Esophagus squamous epithelium (tissue), 5 donors: ENCODE data around the gene PEAR1. TPM values are rescaled to one million over a fixed set of nuclear protein-coding genes. Genes with fewer than 3 reads are reported as not detected.

Source experiments
- DNase-seq: peaks from one replicate; lab custom pipeline; 2025; lab: John Stamatoyannopoulos, UW
- H3K27ac ChIP-seq, 4 donors: fragments of 200-600 bp; sonication (generic); one replicate each; pipeline ENCODE4 v1.5.1; 2016 to 2019; ENCODE audit warnings: mild to moderate bottlenecking in 1 of 4
- H3K27me3 ChIP-seq, 4 donors: fragments of 200-600 bp; sonication (generic); 1 replicate in 3 of 4; 2 replicates in 1 of 4; pipeline versions ENCODE4 v1.5.1 to v1.6.0; 2017 to 2021; ENCODE audit warnings: antibody characterized with exemption in 1 of 4
- H3K36me3 ChIP-seq, 3 donors: fragments of 200-600 bp; sonication (generic); one replicate each; pipeline ENCODE4 v1.5.1; 2016 to 2019
- H3K4me1 ChIP-seq, 3 donors: fragments of 200-600 bp; sonication (generic); one replicate each; pipeline ENCODE4 v1.5.1; 2017 to 2019
- H3K4me3 ChIP-seq, 4 donors: fragments of 200-600 bp; sonication (generic); 1 replicate in 3 of 4; 2 replicates in 1 of 4; pipeline ENCODE4 v1.5.1; 2016 to 2019; ENCODE audit warnings: mild to moderate bottlenecking in 2 of 4, moderate library complexity in 1 of 4
- H3K9me3 ChIP-seq, 3 donors: fragments of 200-600 bp; sonication (generic); one replicate each; pipeline ENCODE4 v1.5.1; 2016 to 2019
- POLR2A ChIP-seq, 4 donors: fragments of 450-650 bp; IDR thresholded peaks; one replicate each; pipeline ENCODE4 v1.6.1; 2017; ENCODE audit warnings: antibody characterized with exemption in 4 of 4, mild to moderate bottlenecking in 4 of 4, moderate library complexity in 3 of 4
- WGBS, 2 donors: methylation state at CpG; one replicate each; pipeline ENCODE4 v1.1.5; 2018; 5-methylcytosine and 5-hydroxymethylcytosine counted together
- intact Hi-C: fragments of 100-400 bp; cut with DNase I; formaldehyde crosslinking; loops from one replicate; pipeline ENCODE4 v1.15.0; 2022
- total RNA-seq, 4 donors: library from RNA; depleted of rRNA; stranded (reverse); fragments of >200 nt; gene quantifications; one replicate each; pipeline ENCODE4 v1.1.0, GENCODE V29; 2016
- TF ChIP-seq, protein P1 (sequence below), 6 experiments: fragments of 450-650 bp in 4 of 6; fragments of 200-600 bp in 2 of 6; sonication (generic) in 2 of 6; IDR thresholded peaks; one replicate each; pipeline ENCODE4 v1.5.1; 2016 to 2019; ENCODE audit warnings: antibody characterized with exemption in 6 of 6, mild to moderate bottlenecking in 4 of 6, moderate library complexity in 4 of 6
- donor health status: DM: yes; HTN: yes; CAD: no.

PEAR1 gene
- total RNA-seq, 4 donors from 2014 or later = 1.1 to 4.6 (median 2.7) TPM

DNA sequence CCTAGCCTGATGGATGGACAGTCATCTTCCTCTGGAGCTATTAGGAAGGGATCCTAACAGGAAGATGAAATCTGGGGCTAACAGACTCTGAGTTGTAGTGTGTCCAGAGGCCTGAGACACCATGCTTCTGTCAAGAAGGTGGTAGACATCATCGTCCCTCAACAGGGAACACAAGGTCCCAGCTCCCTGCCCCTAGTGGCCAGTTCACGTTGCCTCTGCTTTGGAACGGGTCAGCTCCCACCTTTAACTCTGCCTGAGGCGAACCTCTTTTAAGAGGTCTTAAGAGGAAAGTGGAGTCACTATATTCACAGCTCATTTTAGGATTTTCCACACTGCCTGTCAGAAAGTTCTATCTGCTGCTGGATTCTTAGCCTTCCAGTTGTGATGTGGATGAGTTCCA lies 55.2 kb downstream of the PEAR1 start:
- TF ChIP-seq, protein P1, sequence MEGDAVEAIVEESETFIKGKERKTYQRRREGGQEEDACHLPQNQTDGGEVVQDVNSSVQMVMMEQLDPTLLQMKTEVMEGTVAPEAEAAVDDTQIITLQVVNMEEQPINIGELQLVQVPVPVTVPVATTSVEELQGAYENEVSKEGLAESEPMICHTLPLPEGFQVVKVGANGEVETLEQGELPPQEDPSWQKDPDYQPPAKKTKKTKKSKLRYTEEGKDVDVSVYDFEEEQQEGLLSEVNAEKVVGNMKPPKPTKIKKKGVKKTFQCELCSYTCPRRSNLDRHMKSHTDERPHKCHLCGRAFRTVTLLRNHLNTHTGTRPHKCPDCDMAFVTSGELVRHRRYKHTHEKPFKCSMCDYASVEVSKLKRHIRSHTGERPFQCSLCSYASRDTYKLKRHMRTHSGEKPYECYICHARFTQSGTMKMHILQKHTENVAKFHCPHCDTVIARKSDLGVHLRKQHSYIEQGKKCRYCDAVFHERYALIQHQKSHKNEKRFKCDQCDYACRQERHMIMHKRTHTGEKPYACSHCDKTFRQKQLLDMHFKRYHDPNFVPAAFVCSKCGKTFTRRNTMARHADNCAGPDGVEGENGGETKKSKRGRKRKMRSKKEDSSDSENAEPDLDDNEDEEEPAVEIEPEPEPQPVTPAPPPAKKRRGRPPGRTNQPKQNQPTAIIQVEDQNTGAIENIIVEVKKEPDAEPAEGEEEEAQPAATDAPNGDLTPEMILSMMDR (IDR thresholded peaks at IDR 0.05) = no peak
- no peak for TF ChIP-seq POLR2A (IDR thresholded peaks at IDR 0.05)
- no peak overlapping the region for H3K27ac ChIP-seq
- H3K4me1 ChIP-seq = peaks cover 0 to 11% (median 0%) of the 10 kb centered on the region in 3 donors
- 73 to 78% methylated on average over 4 of the region's 4 CpGs for WGBS, 2 donors
- H3K4me3 ChIP-seq = no peak overlapping the region
- peaks cover 5 to 100% (median 44%) of the 10 kb centered on the region in 3 donors for H3K36me3 ChIP-seq
- no peaks in the 10 kb centered on the region for H3K9me3 ChIP-seq
- no peaks in the 10 kb centered on the region for H3K27me3 ChIP-seq
- intact Hi-C loops = no loop called here
- DNase-seq = no peak

- no peak overlapping the region for H3K4me3 ChIP-seq
- no peaks in the 10 kb centered on the region for H3K9me3 ChIP-seq
- no peak overlapping the region for H3K27ac ChIP-seq
- WGBS, 2 donors = 84 to 90% methylated on average over 3 to 5 of the region's 5 CpGs
- TF ChIP-seq, protein P1 (IDR thresholded peaks at IDR 0.05) = no peak
- TF ChIP-seq POLR2A (IDR thresholded peaks at IDR 0.05) = no peak
- no peak for DNase-seq
- intact Hi-C loops = no loop called here
- H3K27me3 ChIP-seq = no peaks in the 10 kb centered on the region
- H3K4me1 ChIP-seq = peaks cover 0 to 11% (median 0%) of the 10 kb centered on the region in 3 donors
- H3K36me3 ChIP-seq = peaks cover 5 to 100% (median 43%) of the 10 kb centered on the region in 3 donors
These were observed 55.6 kb downstream of the PEAR1 start for GRCh38 chr1:156949127-156949526.

- DNase-seq = no peak
- Histone ChIP-seq H3K4me1 (peaks cover 0 to 3% (median 0%) of the 10 kb centered on the region in 3 donors), H3K9me3 (no peaks in the 10 kb centered on the region), H3K4me3 (no peak overlapping the region), H3K27ac (no peak overlapping the region), H3K27me3 (no peaks in the 10 kb centered on the region), H3K36me3 (peaks cover 14 to 100% (median 41%) of the 10 kb centered on the region in 3 donors)
- intact Hi-C loops = no loop called here
- TF ChIP-seq, protein P1 (IDR thresholded peaks at IDR 0.05) = no peak
- TF ChIP-seq POLR2A (IDR thresholded peaks at IDR 0.05) = no peak
- 88 to 97% methylated on average over 5 of the region's 5 CpGs for WGBS, 2 donors
These were observed 57.9 kb downstream of the PEAR1 start for GRCh38 chr1:156951371-156951770.

GRCh38 chr1:156953571-156953970 lies 60.1 kb downstream of the PEAR1 start:
- Histone ChIP-seq H3K4me3 (no peak overlapping the region), H3K9me3 (no peaks in the 10 kb centered on the region), H3K27me3 (no peaks in the 10 kb centered on the region), H3K4me1 (no peaks in the 10 kb centered on the region), H3K36me3 (peaks cover 15 to 100% (median 26%) of the 10 kb centered on the region in 3 donors), H3K27ac (no peak overlapping the region)
- WGBS, 2 donors = 63 to 81% methylated on average over 2 of the region's 2 CpGs
- DNase-seq = no peak
- intact Hi-C loops = no loop called here
- TF ChIP-seq, protein P1 (IDR thresholded peaks at IDR 0.05) = no peak

DNA sequence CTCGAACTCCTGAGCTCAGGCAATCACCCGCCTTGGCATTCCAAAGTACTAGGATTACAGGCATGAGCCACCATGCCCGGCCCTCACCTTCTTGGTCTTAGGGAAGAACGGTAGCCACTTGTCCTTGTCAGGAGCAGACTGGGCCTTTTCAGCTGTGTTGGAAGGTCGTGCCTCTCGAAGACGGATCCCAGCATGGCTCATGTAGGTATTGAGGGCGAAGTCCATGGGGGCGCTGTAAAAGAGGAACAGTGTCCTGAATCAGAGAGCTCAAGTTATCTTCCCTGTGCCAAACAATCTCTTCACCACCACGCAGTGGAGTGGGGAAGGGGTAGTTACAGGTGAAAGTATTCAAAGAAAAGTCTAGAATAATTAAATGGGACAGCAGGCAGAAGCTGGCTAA lies 62.8 kb downstream of the PEAR1 start:
- Histone ChIP-seq H3K27ac (no peak overlapping the region), H3K36me3 (peaks cover 19 to 100% (median 19%) of the 10 kb centered on the region in 3 donors), H3K4me3 (no peak overlapping the region), H3K4me1 (no peaks in the 10 kb centered on the region), H3K27me3 (no peaks in the 10 kb centered on the region), H3K9me3 (no peaks in the 10 kb centered on the region)
- 85 to 98% methylated on average over 7 to 9 of the region's 10 CpGs for WGBS, 2 donors
- TF ChIP-seq, protein P1 (IDR thresholded peaks at IDR 0.05) = no peak
- no peak for TF ChIP-seq POLR2A (IDR thresholded peaks at IDR 0.05)
- intact Hi-C loops = no loop called here
- DNase-seq = no peak
